ENCODE data around the gene ATPAF1.

GRCh38 chr1:46607345-46608130, 60.6 kb downstream of the ATPAF1 start:
- TF ChIP-seq CTCF (IDR thresholded peaks at IDR 0.05) (no peak), EZH2phosphoT487 (IDR thresholded peaks at IDR 0.05) (no peak)

Data from neural progenitor cell (in vitro differentiated cells).